Testis (tissue), 2 donors: ENCODE data around the gene ADCY2.

Experiments
- CTCF ChIP-seq, 3 experiments: fragments of 450-650 bp in 2 of 3; fragments of 200-600 bp in 1 of 3; sonication (generic) in 1 of 3; IDR thresholded peaks; one replicate each; pipeline ENCODE4 v1.5.1; 2016 to 2019; ENCODE audit warnings: antibody characterized with exemption in 3 of 3, mild to moderate bottlenecking in 2 of 3, moderate library complexity in 1 of 3
- POLR2A ChIP-seq: fragments of 450-650 bp; IDR thresholded peaks from one replicate; pipeline ENCODE4 v1.6.1; 2017; ENCODE audit warnings: antibody characterized with exemption, mild to moderate bottlenecking, moderate library complexity

DNA sequence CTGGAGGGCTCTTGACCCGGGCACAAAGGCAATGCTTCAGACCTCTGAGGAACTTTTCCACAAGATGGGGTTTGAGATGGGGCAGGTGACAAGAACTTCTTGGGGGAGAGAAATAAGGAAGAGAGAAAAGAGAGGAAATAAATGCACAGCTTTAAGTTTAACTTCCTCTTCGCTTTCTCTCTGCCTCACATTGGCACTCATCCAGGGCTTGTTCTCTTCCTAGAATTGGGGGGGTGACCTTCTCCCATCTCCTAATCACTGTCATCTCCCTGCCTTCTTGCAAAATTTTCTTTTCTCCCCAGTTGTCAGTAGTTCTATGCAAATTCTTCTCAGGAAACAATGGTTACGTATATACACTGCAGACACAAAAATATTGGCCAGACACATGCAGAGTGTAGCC lies 19.1 kb upstream of the ADCY2 start:
- TF ChIP-seq CTCF (IDR thresholded peaks at IDR 0.05) (no peak), POLR2A (no peak)
